GM23338 (cell line): ENCODE measurements around the gene HEBP1. TPM values are rescaled to one million over a fixed set of nuclear protein-coding genes. Genes with fewer than 3 reads are reported as not detected.

Experiments used
- ATAC-seq: fragments of 200-7000 bp; cut with Tn5 transposase; 3 replicates; pipeline ENCODE4 v1.9.1; 2020
- DNase-seq: peaks from one replicate; pipeline ENCODE4 v3.0.0-alpha.2; 2015; ENCODE audit warnings: low spot score
- H2AFZ ChIP-seq: fragments of 200-600 bp; sonication (generic); 2 replicates; pipeline ENCODE4 v1.8.0; 2016; ENCODE audit warnings: antibody characterized with exemption, mild to moderate bottlenecking, moderate library complexity
- H3F3A ChIP-seq: fragments of 200-600 bp; sonication (generic); replicated peaks from 2 replicates; pipeline ENCODE4 v1.8.0; 2017; ENCODE audit warnings: antibody characterized with exemption, mixed run types, low read depth
- H3K27ac ChIP-seq: fragments of 200-600 bp; sonication (generic); 2 replicates; pipeline ENCODE4 v1.6.1; 2016; ENCODE audit warnings: low read depth
- H3K27me3 ChIP-seq: fragments of 200-600 bp; sonication (generic); 2 replicates; pipeline ENCODE4 v1.8.0; 2016; ENCODE audit warnings: mild to moderate bottlenecking, mixed run types, moderate library complexity; ENCODE audit not compliant: insufficient read depth
- H3K36me3 ChIP-seq: fragments of 200-600 bp; sonication (generic); 2 replicates; pipeline ENCODE4 v1.8.0; 2016; ENCODE audit warnings: mild to moderate bottlenecking; ENCODE audit not compliant: insufficient read depth
- H3K4me1 ChIP-seq: fragments of 200-600 bp; sonication (generic); 2 replicates; pipeline ENCODE4 v1.8.0; 2016; ENCODE audit warnings: mild to moderate bottlenecking, moderate library complexity; ENCODE audit not compliant: insufficient read depth
- H3K4me2 ChIP-seq: fragments of 200-600 bp; sonication (generic); 2 replicates; pipeline ENCODE4 v1.7.1; 2017; ENCODE audit warnings: mixed run types
- H3K4me3 ChIP-seq: fragments of 200-600 bp; sonication (generic); 2 replicates; pipeline ENCODE4 v1.6.1; 2016; ENCODE audit warnings: mixed run types
- H3K79me2 ChIP-seq: fragments of 200-600 bp; sonication (generic); replicated peaks from 2 replicates; pipeline ENCODE4 v1.8.0; 2017; ENCODE audit warnings: mild to moderate bottlenecking; ENCODE audit not compliant: insufficient read depth
- H3K9me2 ChIP-seq: fragments of 200-600 bp; sonication (generic); 2 replicates; pipeline ENCODE4 v1.8.0; 2017; ENCODE audit not compliant: insufficient read depth
- H4K20me1 ChIP-seq: fragments of 200-600 bp; sonication (generic); replicated peaks from 2 replicates; pipeline ENCODE4 v1.8.0; 2017; ENCODE audit warnings: mild to moderate bottlenecking; ENCODE audit not compliant: insufficient read depth
- H3K27ac Mint-ChIP-seq: 2 replicates; pipeline ENCODE4 v1.8.0; 2020; ENCODE audit warnings: inconsistent platforms, mild to moderate bottlenecking, moderate library complexity, mixed read lengths
- H3K27me3 Mint-ChIP-seq: 3 replicates; pipeline ENCODE4 v1.8.0; 2022; ENCODE audit warnings: low read depth, mild to moderate bottlenecking, moderate library complexity, mixed read lengths, inconsistent platforms; ENCODE audit not compliant: insufficient read depth, poor library complexity
- H3K36me3 Mint-ChIP-seq: 3 replicates; pipeline ENCODE4 v1.8.0; 2021; ENCODE audit warnings: low read depth, mild to moderate bottlenecking, inconsistent platforms, moderate library complexity, mixed read lengths
- H3K4me1 Mint-ChIP-seq: 3 replicates; pipeline ENCODE4 v1.8.0; 2020; ENCODE audit warnings: mild to moderate bottlenecking, inconsistent platforms, mixed read lengths
- H3K4me3 Mint-ChIP-seq: 3 replicates; pipeline ENCODE4 v1.8.0; 2021; ENCODE audit warnings: moderate library complexity, mild to moderate bottlenecking, inconsistent platforms, mixed read lengths
- H3K9me3 Mint-ChIP-seq: 3 replicates; pipeline ENCODE4 v1.8.0; 2020; ENCODE audit warnings: moderate library complexity, mild to moderate bottlenecking, inconsistent platforms, mixed read lengths
- CREB1 ChIP-seq: fragments of 250-450 bp; sonication (Bioruptor Pico); IDR thresholded peaks from 2 replicates; pipeline ENCODE4 v1.5.0; 2020; ENCODE audit warnings: low read depth, mild to moderate bottlenecking, moderate library complexity
- ETS1 ChIP-seq: IDR thresholded peaks from 2 replicates; pipeline ENCODE4 v1.6.1; 2016; ENCODE audit warnings: antibody characterized with exemption
- EZH2 ChIP-seq: fragments of 200-600 bp; sonication (generic); IDR thresholded peaks from one replicate; pipeline ENCODE4 v1.8.0; 2017; ENCODE audit warnings: antibody characterized with exemption, mild to moderate bottlenecking, low read depth; ENCODE audit not compliant: unreplicated experiment
- EZH2phosphoT487 ChIP-seq: fragments of 200-600 bp; sonication (generic); IDR thresholded peaks from one replicate; pipeline ENCODE4 v1.8.1; 2018; ENCODE audit warnings: antibody characterized with exemption; ENCODE audit not compliant: unreplicated experiment
- JUNB ChIP-seq: IDR thresholded peaks from one replicate; pipeline ENCODE4 v1.6.1; 2016; ENCODE audit warnings: antibody characterized with exemption; ENCODE audit not compliant: unreplicated experiment
- NANOG ChIP-seq: IDR thresholded peaks from 2 replicates; pipeline ENCODE4 v1.6.1; 2016; ENCODE audit warnings: antibody characterized with exemption, borderline replicate concordance
- POLR2AphosphoS5 ChIP-seq: IDR thresholded peaks from 2 replicates; pipeline ENCODE4 v1.6.1; 2016; ENCODE audit warnings: antibody characterized with exemption, low read depth
- REST ChIP-seq: IDR thresholded peaks from one replicate; pipeline ENCODE4 v1.6.1; 2018; ENCODE audit warnings: antibody characterized with exemption; ENCODE audit not compliant: unreplicated experiment
- STAT1 ChIP-seq: IDR thresholded peaks from one replicate; pipeline ENCODE4 v1.6.1; 2016; ENCODE audit warnings: antibody characterized with exemption; ENCODE audit not compliant: unreplicated experiment
- ZNF114 ChIP-seq: fragments of 250-450 bp; sonication (Bioruptor Pico); IDR thresholded peaks from 2 replicates; pipeline ENCODE4 v1.5.0; 2020; ENCODE audit warnings: mild to moderate bottlenecking, moderate library complexity
- ZNF331 ChIP-seq: fragments of 250-450 bp; sonication (Bioruptor Pico); IDR thresholded peaks from 2 replicates; pipeline ENCODE4 v1.5.0; 2020; ENCODE audit warnings: low read depth, mild to moderate bottlenecking, moderate library complexity
- ZNF462 ChIP-seq: fragments of 250-450 bp; sonication (Bioruptor Pico); IDR thresholded peaks from 2 replicates; pipeline ENCODE4 v1.5.0; 2020; ENCODE audit warnings: mild to moderate bottlenecking, moderate library complexity
- polyA plus RNA-seq: library from polyadenylated mRNA; unstranded; fragments of >200 nt; fragmentation: Nextera tagmentation; extraction: Ambion mirVana; gene quantifications from 2 replicates; pipeline ENCODE4 v1.2.1, GENCODE V29; 2016
- total RNA-seq: library from RNA; depleted of rRNA; stranded (reverse); fragments of >200 nt; shearing (Covaris generic); gene quantifications from 2 replicates; pipeline ENCODE4 v1.2.3, GENCODE V29; 2014

The HEBP1 gene
- total and polyA plus RNA-seq, 2 experiments from 2014 or later = 25.2 to 45.1 TPM

GRCh38 chr12:12933742-12934141 is 66.3 kb downstream of the HEBP1 start:
- Histone ChIP-seq H3F3A (no peaks in the 10 kb centered on the region), H3K36me3 (no peaks in the 10 kb centered on the region), H4K20me1 (no peaks in the 10 kb centered on the region), H3K4me3 (no peak overlapping the region), H3K79me2 (no peaks in the 10 kb centered on the region), H2AFZ (peak overlapping the region; percentile 44), H3K27ac (no peak overlapping the region; the same call in 1 of the 2 replicates), H3K4me1 (no peaks in the 10 kb centered on the region), H3K4me2 (no peak overlapping the region), H3K9me2 (no peaks in the 10 kb centered on the region), H3K27me3 (no peaks in the 10 kb centered on the region)
- Mint-ChIP-seq H3K4me3 (no peak overlapping the region), H3K4me1 (peaks cover 7% of the 10 kb centered on the region; the same call in 2 of the 3 replicates), H3K9me3 (no peaks in the 10 kb centered on the region; the same call in 2 of the 3 replicates), H3K27ac (no peak overlapping the region), H3K36me3 (0 out of 3 replicates have a peak, but pooled peaks cover 2% of the 10 kb centered on the region), H3K27me3 (peaks cover 2% of the 10 kb centered on the region)
- no peak for TF ChIP-seq NANOG
- TF ChIP-seq CREB1 (CRISPR knock-in tag) = no peak
- TF ChIP-seq ZNF331 (CRISPR knock-in tag) = no peak
- no peak for TF ChIP-seq ZNF462 (CRISPR knock-in tag)
- no peak for TF ChIP-seq EZH2
- no peak for TF ChIP-seq STAT1
- no peak for TF ChIP-seq EZH2phosphoT487
- TF ChIP-seq REST = no peak
- TF ChIP-seq ETS1 = no peak
- no peak for TF ChIP-seq JUNB
- TF ChIP-seq POLR2AphosphoS5 = no peak
- no peak for TF ChIP-seq ZNF114
- ATAC-seq = no peak
- DNase-seq = no peak
